NCI-H748 (cell line): Measurements from ENCODE around the gene CYB5B.

Experiments
- DNase-seq: peaks from one replicate; lab custom pipeline; 2025; ENCODE audit not compliant: unreplicated experiment; lab: John Stamatoyannopoulos, UW

CYB5B gene

GRCh38 chr16:69483611-69484010, 59.2 kb downstream of the CYB5B start:
- DNase-seq = no peak

DNA sequence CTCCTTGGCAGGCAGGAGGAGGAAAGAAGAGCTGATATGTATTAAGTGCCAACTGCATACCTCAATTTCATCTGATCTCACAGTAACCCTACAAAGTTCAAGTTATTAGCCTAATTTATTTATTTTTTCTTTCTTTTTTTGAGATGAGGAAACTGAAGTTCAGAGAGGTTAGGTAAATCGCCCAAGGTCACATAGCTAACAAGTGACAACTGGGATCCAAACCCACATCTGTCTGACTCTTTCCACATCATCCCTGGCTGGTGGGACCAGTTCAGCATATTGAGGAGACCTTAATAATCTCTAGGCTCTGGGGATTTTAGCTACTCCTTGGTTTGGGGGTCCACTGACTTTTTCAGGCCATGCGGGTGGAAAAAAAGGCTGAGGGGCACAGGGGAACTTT, 60.9 kb downstream of the CYB5B start:
- DNase-seq = no peak

DNA sequence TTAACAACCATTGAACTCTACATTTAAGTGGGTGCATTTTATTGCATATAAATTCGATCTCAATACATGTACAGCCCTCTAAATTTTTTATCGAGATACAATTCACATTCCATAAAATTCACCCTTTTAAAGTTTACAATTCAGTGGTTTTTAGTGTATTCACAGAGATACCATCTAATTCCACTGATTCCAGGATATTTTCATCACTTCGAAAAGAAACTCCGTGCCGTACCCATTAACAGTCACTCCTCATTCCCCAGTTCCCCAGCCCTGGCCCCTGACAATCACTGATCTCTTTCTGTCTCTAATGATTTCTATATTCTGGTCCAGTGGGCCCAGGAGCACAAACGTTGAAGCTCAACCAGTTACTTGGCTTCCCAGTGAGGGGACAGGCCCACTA, 61.4 kb downstream of the CYB5B start:
- DNase-seq = no peak

GRCh38 chr16:69486272-69486671, 61.9 kb downstream of the CYB5B start:
- no peak for DNase-seq

DNA sequence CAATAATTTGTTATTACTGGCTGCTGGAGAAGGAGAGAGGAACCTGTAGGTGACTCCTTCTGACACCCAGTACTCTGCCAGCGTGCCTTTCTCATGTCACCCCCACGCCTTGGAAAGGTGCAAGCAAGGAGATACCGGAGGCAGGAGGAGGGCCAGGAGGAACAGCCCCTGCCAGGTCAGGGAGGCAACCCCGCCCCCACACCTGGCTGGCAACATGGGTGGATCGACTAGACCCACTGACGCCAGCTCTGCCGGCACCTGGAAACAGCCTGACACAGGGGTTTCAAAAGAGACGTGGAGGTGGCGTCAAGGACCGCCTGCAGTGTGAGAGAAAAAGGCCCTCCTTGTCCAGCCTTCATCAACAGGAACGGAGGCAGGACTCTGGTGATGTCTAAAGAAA, 62.3 kb downstream of the CYB5B start:
- peak; percentile 75 for DNase-seq

DNA sequence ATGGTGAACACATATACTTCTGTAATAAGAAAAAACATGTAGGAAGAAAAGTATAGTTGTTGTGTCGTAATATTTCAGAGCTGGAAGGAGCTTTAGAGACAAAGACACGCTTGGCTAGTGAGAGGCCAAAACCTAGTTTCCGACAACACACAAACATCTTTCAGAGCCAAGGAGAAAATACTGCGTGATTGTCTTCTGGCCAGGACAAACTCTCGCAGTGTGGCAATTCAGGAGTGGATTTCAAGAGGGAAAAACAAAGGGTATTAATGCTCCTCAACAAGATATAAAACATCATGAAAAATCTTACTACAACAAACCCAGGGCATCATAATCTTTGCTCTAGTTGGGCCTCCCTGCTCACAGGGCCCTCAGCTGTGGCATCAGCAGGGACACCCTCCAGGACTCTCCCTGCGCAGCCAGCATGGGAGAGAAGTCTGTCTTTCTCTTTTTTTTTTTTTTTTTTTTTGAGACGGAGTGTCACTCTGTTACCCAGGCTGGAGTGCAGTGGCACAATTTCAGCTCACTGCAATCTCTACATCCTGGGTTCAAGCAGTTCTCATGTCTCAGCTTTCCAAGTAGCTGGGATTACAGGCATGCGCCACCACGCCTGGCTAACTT, 66.4 kb downstream of the CYB5B start:
- DNase-seq = no peak

DNA sequence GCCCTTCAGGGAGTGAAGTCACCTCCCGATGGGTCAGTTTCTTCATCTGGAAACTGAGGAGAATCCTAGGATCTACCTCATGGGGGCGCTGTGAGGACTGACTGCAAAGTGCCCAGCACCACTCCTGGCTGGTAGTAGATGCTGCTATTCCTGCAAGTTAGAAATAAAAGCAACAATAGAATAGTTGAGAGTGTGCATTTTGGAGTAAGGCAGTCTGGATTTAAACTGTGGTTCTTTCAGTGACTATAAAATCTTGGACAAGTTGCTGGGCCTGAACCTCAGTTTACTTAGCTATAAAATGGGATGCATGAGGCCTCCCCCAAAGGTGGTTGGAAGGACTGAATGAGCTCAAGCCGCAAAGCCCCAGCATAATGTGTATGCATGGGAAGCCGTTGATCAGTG, 70.6 kb downstream of the CYB5B start:
- DNase-seq = peak; percentile 1

GRCh38 chr16:69495821-69496220, 71.4 kb downstream of the CYB5B start:
- no peak for DNase-seq

DNA sequence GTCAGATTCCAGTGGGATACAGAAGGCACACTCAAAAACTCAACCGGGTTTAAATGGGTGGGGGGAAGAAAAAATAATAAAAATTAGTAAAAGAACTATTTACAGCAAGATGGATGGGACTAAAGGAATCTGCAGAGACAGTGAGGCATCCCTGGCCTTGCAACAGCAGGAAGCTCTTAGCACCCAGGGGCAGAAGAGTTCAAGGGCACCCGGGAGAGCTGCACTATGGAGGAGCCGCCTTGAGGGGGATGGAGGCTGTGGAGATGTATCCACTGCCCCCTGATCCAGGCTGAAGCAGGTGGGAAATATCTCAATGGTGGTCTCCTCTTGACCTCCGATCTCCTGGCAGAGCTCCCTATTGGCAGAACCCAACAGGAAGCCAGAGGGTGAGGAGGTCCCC, 72.0 kb downstream of the CYB5B start:
- DNase-seq = no peak

DNA sequence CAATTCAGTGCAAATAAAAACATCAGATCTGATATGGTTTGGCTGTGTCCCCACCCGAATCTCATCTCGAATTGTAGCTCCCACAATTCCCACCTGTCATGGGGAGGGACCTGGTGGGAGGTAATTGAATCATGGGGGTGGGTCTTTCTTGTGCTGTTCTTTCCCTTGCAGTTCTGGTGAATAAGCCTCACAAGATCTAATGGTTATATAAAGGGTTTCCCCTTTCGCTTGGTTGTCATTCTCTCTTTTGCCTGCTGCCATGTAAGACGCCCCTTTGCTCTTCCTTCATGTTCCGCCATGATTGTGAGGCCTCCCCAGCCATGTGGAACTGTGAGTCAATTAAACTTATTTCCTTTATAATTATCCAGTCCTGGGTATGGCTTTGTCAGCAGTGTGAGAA, 72.5 kb downstream of the CYB5B start:
- DNase-seq = no peak

DNA sequence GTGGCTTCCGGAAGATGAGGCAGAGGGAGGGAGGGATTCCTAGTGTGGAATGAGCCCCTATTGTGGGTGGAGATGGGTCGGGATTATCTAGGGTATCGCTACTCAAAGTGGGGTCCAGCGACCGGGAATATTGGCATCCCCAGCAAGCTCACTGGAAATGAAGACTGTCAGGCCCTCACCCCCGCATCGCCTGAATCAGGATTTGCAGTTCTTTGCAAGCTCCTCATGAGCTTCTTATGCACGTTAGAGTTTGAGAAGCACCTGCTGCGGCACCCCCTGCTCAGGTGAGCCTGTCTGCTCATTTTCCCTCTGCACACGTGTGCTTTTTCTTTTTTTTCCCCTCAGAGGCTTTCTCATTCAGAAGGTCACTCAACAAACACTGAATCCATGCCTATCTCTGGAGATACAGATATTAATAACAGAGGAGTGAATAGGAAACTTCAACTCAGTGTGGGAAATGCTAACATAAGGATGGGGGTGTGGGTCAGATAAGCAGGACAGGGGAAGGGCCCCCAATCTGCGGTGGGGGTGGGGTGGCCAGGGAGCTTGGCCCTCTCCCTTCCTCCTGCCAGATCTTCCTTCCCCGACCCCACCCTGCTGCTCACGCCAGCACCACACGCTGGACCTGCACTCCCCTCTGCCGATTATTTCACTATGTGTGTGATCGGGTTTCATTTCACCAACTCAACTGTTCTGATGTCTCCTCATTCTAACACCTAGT, 73.6 kb downstream of the CYB5B start:
- DNase-seq = no peak

DNA sequence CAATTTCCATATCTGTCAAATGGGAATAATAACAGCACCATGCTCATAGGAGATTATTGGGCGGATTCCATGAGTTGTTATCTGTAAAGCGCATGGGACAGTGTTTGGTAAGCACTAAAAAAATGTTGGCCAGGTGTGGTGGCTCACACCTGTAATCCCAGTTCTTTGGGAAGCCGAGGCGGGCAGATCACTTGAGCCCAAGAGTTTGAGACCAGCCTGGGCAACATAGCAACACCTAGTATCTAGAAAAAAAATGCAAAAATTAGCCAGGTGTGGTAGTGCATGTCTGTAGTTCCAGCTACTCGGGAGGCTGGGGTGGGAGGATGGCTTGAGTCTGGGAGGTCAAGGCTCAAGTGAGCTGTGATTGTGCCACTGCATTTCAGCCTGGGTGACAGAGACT, 74.5 kb downstream of the CYB5B start:
- DNase-seq = no peak

GRCh38 chr16:69499541-69500230, 75.3 kb downstream of the CYB5B start:
- DNase-seq = no peak

DNA sequence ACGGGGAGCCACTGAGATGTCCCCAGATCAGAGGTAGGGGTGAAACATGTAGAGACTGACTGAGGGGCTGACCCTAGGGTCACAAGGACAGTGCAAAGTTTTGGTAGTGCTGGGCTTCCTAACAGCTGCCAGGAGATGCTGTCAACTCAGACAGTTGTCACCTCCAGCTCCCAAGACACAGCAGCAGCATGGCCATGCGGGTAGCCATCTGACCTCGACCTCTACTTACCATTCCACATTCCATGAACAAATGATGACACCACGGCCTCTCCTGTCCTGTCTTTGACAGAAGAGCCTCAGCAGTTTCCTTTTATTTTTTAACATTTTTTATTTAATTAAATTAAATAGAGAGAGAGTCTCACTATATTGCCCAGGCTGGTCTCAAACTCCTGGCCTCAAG, 76.1 kb downstream of the CYB5B start:
- DNase-seq = no peak

- DNase-seq = no peak
Observed at GRCh38 chr16:69501956-69502745, 77.7 kb downstream of the CYB5B start.

DNA sequence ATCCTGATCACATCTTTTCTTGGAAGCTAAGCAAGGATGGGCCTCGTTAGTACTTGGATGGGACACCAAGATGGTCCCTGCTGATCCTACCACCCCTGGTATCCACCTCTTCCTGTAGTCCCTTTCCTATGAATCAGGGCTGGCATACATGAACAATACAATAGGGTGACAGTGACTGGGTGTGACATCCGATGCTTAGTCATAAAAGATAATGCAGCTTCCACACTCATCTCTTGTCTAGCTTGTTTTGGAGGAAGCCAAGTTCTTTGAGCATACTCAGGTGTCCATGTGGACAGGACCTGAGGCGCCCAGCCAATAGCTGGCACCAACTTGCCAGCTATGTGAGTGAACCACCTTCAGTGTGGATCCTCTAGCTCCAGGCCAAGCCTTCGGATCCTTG, 78.8 kb downstream of the CYB5B start:
- no peak for DNase-seq

DNA sequence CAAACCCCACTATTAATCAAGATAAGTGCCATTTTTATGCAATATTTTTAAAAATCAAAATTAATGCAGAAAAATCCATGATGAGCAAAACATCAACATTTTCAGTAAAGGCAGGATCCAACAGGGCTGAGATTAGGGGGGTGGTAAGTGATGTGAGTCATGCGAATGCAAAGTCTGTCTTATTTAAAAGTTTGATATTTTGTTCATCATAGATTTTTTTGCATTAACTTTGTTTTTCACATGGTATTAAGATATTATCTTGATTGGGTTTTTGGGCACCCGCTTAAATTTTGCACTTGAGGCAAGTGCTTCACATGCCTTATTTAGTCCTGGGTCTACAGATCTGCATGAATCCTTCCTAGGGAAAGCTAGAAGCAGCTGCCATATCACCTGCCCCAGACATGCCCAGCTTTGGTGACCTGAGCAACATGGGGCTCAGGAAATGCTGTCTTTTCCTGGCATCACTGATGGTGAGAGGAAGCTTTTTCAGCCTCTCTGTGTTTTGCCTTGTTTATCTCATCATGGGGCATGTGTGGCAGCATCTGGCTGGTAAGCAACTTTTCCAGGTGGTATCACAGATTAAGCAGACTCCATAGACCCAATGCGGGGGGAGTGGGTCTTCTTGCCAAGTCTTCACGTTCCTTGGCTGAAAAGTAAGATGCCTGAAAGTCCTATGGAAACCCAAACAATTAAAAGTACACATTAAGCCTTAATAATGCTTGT, 83.8 kb downstream of the CYB5B start:
- no peak for DNase-seq

DNA sequence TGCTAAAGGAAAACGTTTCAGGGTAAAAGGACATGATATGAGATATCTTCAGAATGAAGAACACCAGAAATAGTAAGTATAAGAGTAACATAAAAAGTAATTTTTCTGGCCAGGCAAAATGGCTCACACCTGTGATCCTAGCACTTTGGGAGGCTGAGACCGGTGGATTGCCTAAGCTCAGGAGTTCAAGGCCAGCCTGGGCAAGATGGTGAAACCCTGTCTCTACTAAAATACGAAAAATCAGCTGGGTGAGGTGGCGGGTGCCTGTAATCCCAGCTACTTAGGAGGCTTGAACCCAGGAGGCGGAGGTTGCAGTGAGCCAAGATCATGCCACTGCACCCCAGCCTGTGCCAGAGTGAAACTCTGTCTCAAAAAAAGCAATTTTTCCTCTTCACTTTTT, 84.7 kb downstream of the CYB5B start:
- DNase-seq = no peak

GRCh38 chr16:69511651-69512050, 87.2 kb downstream of the CYB5B start:
- DNase-seq = no peak

- DNase-seq = no peak
Observed at GRCh38 chr16:69513180-69513966, 89.0 kb downstream of the CYB5B start.
